Measurements from ENCODE around the gene ZNF470.

ZNF470 gene

GRCh38 chr19:56567274-56568120 is at the start of gene ZNF470:
Gene ZNF470, plus strand, starts transcription at chr19:56567468. Its CDS starts 2,844 bp downstream, at chr19:56570312.
- peaks cover 53% of the 10 kb centered on the region for H3K9me3 ChIP-seq (ENCODE audit: control insufficient read depth, low read depth, low read length)
- peak within 1 kb of the TSS; percentile 49 for H3K9ac ChIP-seq (ENCODE audit: low read length)
- no peaks in the 10 kb centered on the region for H3K27me3 ChIP-seq (ENCODE audit: control insufficient read depth, insufficient read depth, low read length)
- peak within 1 kb of the TSS; percentile 90 for H3K4me3 ChIP-seq (ENCODE audit: low read length)
- H3K36me3 ChIP-seq (ENCODE audit: control insufficient read depth, low read depth, low read length), result peaks cover 17% of the 10 kb centered on the region
- H3K27ac ChIP-seq (ENCODE audit: low read length), result no peak within 1 kb of the TSS
- H3K4me1 ChIP-seq (ENCODE audit: control insufficient read depth, low read depth, low read length), result no peaks in the 10 kb centered on the region

GRCh38 chr19:56525214-56525860 is 41.9 kb upstream of the ZNF470 start:
- Histone ChIP-seq H3K4me3 (ENCODE audit: low read length) (no peak overlapping the region), H3K9me3 (ENCODE audit: control insufficient read depth, low read depth, low read length) (peaks cover 78% of the 10 kb centered on the region), H3K27ac (ENCODE audit: low read length) (no peak overlapping the region), H3K4me1 (ENCODE audit: control insufficient read depth, low read depth, low read length) (no peaks in the 10 kb centered on the region), H3K27me3 (ENCODE audit: control insufficient read depth, insufficient read depth, low read length) (no peaks in the 10 kb centered on the region), H3K9ac (ENCODE audit: low read length) (no peak overlapping the region), H3K36me3 (ENCODE audit: control insufficient read depth, low read depth, low read length) (no peaks in the 10 kb centered on the region)

GRCh38 chr19:56537442-56537841 is 29.8 kb upstream of the ZNF470 start:
- H3K27me3 ChIP-seq (ENCODE audit: control insufficient read depth, insufficient read depth, low read length), result peaks cover 7% of the 10 kb centered on the region
- peak overlapping the region; percentile 75 for H3K4me3 ChIP-seq (ENCODE audit: low read length)
- peaks cover 47% of the 10 kb centered on the region for H3K9me3 ChIP-seq (ENCODE audit: control insufficient read depth, low read depth, low read length)
- no peaks in the 10 kb centered on the region for H3K4me1 ChIP-seq (ENCODE audit: control insufficient read depth, low read depth, low read length)
- no peak overlapping the region for H3K9ac ChIP-seq (ENCODE audit: low read length)
- no peak overlapping the region for H3K27ac ChIP-seq (ENCODE audit: low read length)
- no peaks in the 10 kb centered on the region for H3K36me3 ChIP-seq (ENCODE audit: control insufficient read depth, low read depth, low read length)

- H3K9me3 ChIP-seq (ENCODE audit: control insufficient read depth, low read depth, low read length), result peaks cover 52% of the 10 kb centered on the region
- peak overlapping the region; percentile 75 for H3K4me3 ChIP-seq (ENCODE audit: low read length)
- no peak overlapping the region for H3K9ac ChIP-seq (ENCODE audit: low read length)
- H3K27me3 ChIP-seq (ENCODE audit: control insufficient read depth, insufficient read depth, low read length), result peaks cover 7% of the 10 kb centered on the region
- no peak overlapping the region for H3K27ac ChIP-seq (ENCODE audit: low read length)
- no peaks in the 10 kb centered on the region for H3K4me1 ChIP-seq (ENCODE audit: control insufficient read depth, low read depth, low read length)
- no peaks in the 10 kb centered on the region for H3K36me3 ChIP-seq (ENCODE audit: control insufficient read depth, low read depth, low read length)
These were observed 29.0 kb upstream of the ZNF470 start for GRCh38 chr19:56538254-56538760.

- H3K27me3 ChIP-seq (ENCODE audit: control insufficient read depth, insufficient read depth, low read length), result peaks cover 7% of the 10 kb centered on the region
- H3K4me1 ChIP-seq (ENCODE audit: control insufficient read depth, low read depth, low read length), result no peaks in the 10 kb centered on the region
- H3K36me3 ChIP-seq (ENCODE audit: control insufficient read depth, low read depth, low read length), result no peaks in the 10 kb centered on the region
- no peak within 1 kb of the TSS for H3K27ac ChIP-seq (ENCODE audit: low read length)
- H3K9me3 ChIP-seq (ENCODE audit: control insufficient read depth, low read depth, low read length), result peaks cover 54% of the 10 kb centered on the region
- H3K9ac ChIP-seq (ENCODE audit: low read length), result no peak within 1 kb of the TSS
- peak within 1 kb of the TSS; percentile 75 for H3K4me3 ChIP-seq (ENCODE audit: low read length)
These were observed 28.5 kb upstream of the ZNF470 start, which contains the start of gene ZFP28 for GRCh38 chr19:56538761-56539263. Gene ZFP28, plus strand, starts transcription at chr19:56538948. Its CDS starts 71 bp downstream, at chr19:56539019.

GRCh38 chr19:56543776-56544175 is 23.5 kb upstream of the ZNF470 start:
- Histone ChIP-seq H3K36me3 (ENCODE audit: control insufficient read depth, low read depth, low read length) (peaks cover under 1% of the 10 kb centered on the region), H3K9ac (ENCODE audit: low read length) (no peak overlapping the region), H3K27me3 (ENCODE audit: control insufficient read depth, insufficient read depth, low read length) (peaks cover 7% of the 10 kb centered on the region), H3K9me3 (ENCODE audit: control insufficient read depth, low read depth, low read length) (peaks cover 54% of the 10 kb centered on the region), H3K4me3 (ENCODE audit: low read length) (no peak overlapping the region), H3K27ac (ENCODE audit: low read length) (no peak overlapping the region), H3K4me1 (ENCODE audit: control insufficient read depth, low read depth, low read length) (no peaks in the 10 kb centered on the region)

GRCh38 chr19:56547535-56547934 is 19.7 kb upstream of the ZNF470 start:
- Histone ChIP-seq H3K27ac (ENCODE audit: low read length) (no peak overlapping the region), H3K36me3 (ENCODE audit: control insufficient read depth, low read depth, low read length) (peaks cover 12% of the 10 kb centered on the region), H3K9me3 (ENCODE audit: control insufficient read depth, low read depth, low read length) (peaks cover 68% of the 10 kb centered on the region), H3K27me3 (ENCODE audit: control insufficient read depth, insufficient read depth, low read length) (no peaks in the 10 kb centered on the region), H3K9ac (ENCODE audit: low read length) (no peak overlapping the region), H3K4me3 (ENCODE audit: low read length) (no peak overlapping the region), H3K4me1 (ENCODE audit: control insufficient read depth, low read depth, low read length) (no peaks in the 10 kb centered on the region)

GRCh38 chr19:56554272-56554869 is 12.9 kb upstream of the ZNF470 start:
- Histone ChIP-seq H3K27me3 (ENCODE audit: control insufficient read depth, insufficient read depth, low read length) (no peaks in the 10 kb centered on the region), H3K9me3 (ENCODE audit: control insufficient read depth, low read depth, low read length) (peaks cover 83% of the 10 kb centered on the region), H3K27ac (ENCODE audit: low read length) (no peak overlapping the region), H3K4me3 (ENCODE audit: low read length) (no peak overlapping the region), H3K36me3 (ENCODE audit: control insufficient read depth, low read depth, low read length) (peaks cover 7% of the 10 kb centered on the region), H3K9ac (ENCODE audit: low read length) (no peak overlapping the region), H3K4me1 (ENCODE audit: control insufficient read depth, low read depth, low read length) (no peaks in the 10 kb centered on the region)

- Histone ChIP-seq H3K36me3 (ENCODE audit: control insufficient read depth, low read depth, low read length) (no peaks in the 10 kb centered on the region), H3K27me3 (ENCODE audit: control insufficient read depth, insufficient read depth, low read length) (no peaks in the 10 kb centered on the region), H3K4me3 (ENCODE audit: low read length) (no peak overlapping the region), H3K4me1 (ENCODE audit: control insufficient read depth, low read depth, low read length) (no peaks in the 10 kb centered on the region), H3K27ac (ENCODE audit: low read length) (no peak overlapping the region), H3K9me3 (ENCODE audit: control insufficient read depth, low read depth, low read length) (peaks cover 52% of the 10 kb centered on the region), H3K9ac (ENCODE audit: low read length) (no peak overlapping the region)
These were observed 4.5 kb upstream of the ZNF470 start for GRCh38 chr19:56562766-56563165.

- Histone ChIP-seq H3K9ac (ENCODE audit: low read length) (peak overlapping the region; percentile 49), H3K9me3 (ENCODE audit: control insufficient read depth, low read depth, low read length) (peaks cover 56% of the 10 kb centered on the region), H3K27me3 (ENCODE audit: control insufficient read depth, insufficient read depth, low read length) (no peaks in the 10 kb centered on the region), H3K27ac (ENCODE audit: low read length) (no peak overlapping the region), H3K4me1 (ENCODE audit: control insufficient read depth, low read depth, low read length) (no peaks in the 10 kb centered on the region), H3K4me3 (ENCODE audit: low read length) (peak overlapping the region; percentile 90), H3K36me3 (ENCODE audit: control insufficient read depth, low read depth, low read length) (peaks cover 17% of the 10 kb centered on the region)
These were observed 379 bp upstream of the ZNF470 start for GRCh38 chr19:56566904-56567273.

GRCh38 chr19:56572589-56572988 is 5.3 kb downstream of the ZNF470 start:
- Histone ChIP-seq H3K9me3 (ENCODE audit: control insufficient read depth, low read depth, low read length) (peaks cover 91% of the 10 kb centered on the region), H3K36me3 (ENCODE audit: control insufficient read depth, low read depth, low read length) (peaks cover 43% of the 10 kb centered on the region), H3K27ac (ENCODE audit: low read length) (no peak overlapping the region), H3K4me3 (ENCODE audit: low read length) (no peak overlapping the region), H3K4me1 (ENCODE audit: control insufficient read depth, low read depth, low read length) (no peaks in the 10 kb centered on the region), H3K9ac (ENCODE audit: low read length) (no peak overlapping the region), H3K27me3 (ENCODE audit: control insufficient read depth, insufficient read depth, low read length) (no peaks in the 10 kb centered on the region)

Measured in iPS-18a (cell line).